ENCODE data around the gene MYL12A. TPM values are rescaled to one million over a fixed set of nuclear protein-coding genes. Genes with fewer than 3 reads are reported as not detected.

The MYL12A gene
- total and polyA plus RNA-seq, 2 of the 13 experiments (the other 11 are each of a cell fraction or from before 2014, with no cell fraction given) = 261 to 277 TPM

DNA sequence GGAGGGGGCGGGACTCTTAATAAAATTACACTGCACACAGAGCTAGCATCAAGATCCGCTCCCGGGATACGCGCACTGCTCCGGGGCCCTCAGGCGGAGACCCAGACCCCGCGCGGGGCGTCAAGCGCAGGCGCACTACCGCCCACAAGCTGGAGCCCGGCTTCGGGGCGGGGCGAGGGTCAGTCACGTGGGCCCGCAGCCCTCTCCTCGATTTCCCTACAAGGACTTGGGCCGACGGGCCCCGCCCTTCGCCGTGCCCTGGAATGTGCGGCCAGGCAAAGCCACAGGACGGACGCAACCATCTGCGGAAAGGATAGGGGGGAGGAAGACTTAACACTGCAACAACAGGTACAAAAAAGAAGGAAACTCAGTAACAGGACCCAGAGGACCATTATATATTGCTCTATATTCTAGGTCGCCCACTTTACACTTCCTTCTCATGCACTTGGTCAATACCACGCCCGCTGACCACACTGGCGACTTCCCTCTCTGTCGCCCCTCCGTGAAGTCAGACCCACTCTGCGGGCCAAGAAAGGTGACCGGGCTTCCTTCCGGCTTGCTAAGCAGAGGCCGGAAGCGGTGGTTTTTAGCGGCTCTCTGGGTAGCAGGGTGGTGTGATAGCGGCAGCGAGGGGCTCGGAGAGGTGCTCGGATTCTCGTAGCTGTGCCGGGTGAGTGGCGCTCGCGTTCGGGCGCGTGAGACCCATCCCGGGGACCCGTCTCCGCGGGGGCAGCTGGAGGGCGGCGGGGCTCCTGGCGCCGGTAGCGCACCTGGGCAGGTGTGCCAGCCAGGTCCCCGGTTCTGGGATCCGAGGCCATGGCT lies at the start of gene MYL12A (continued):
- TF ChIP-seq SOX13 (IDR thresholded peaks at IDR 0.05) = no peak
- TF ChIP-seq SOX13 (CRISPR knock-in tag; conservative IDR thresholded peaks at IDR 0.05 in 1 of 2, IDR thresholded peaks at IDR 0.05 in 1 of 2) = no peak
- TF ChIP-seq ZNF446 (CRISPR knock-in tag; IDR thresholded peaks at IDR 0.05) = no peak
- TF ChIP-seq, protein P1, sequence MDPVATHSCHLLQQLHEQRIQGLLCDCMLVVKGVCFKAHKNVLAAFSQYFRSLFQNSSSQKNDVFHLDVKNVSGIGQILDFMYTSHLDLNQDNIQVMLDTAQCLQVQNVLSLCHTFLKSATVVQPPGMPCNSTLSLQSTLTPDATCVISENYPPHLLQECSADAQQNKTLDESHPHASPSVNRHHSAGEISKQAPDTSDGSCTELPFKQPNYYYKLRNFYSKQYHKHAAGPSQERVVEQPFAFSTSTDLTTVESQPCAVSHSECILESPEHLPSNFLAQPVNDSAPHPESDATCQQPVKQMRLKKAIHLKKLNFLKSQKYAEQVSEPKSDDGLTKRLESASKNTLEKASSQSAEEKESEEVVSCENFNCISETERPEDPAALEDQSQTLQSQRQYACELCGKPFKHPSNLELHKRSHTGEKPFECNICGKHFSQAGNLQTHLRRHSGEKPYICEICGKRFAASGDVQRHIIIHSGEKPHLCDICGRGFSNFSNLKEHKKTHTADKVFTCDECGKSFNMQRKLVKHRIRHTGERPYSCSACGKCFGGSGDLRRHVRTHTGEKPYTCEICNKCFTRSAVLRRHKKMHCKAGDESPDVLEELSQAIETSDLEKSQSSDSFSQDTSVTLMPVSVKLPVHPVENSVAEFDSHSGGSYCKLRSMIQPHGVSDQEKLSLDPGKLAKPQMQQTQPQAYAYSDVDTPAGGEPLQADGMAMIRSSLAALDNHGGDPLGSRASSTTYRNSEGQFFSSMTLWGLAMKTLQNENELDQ (CRISPR knock-in tag; IDR thresholded peaks at IDR 0.05; ENCODE audit: borderline replicate concordance) = no peak
- peak; percentile 63; the same call in 1 of the 2 replicates for TF ChIP-seq ZNF33A (CRISPR knock-in tag; IDR thresholded peaks at IDR 0.05; ENCODE audit: borderline replicate concordance)
- no peak for TF ChIP-seq ZNF781 (CRISPR knock-in tag; IDR thresholded peaks at IDR 0.05; ENCODE audit: borderline replicate concordance, not compliant biosample characterization)
- no peak for TF ChIP-seq ZNF326 (CRISPR knock-in tag; IDR thresholded peaks at IDR 0.05; ENCODE audit: borderline replicate concordance)
- TF ChIP-seq KLF11 (CRISPR knock-in tag; IDR thresholded peaks at IDR 0.05) = peak; percentile 45
- TF ChIP-seq, protein P2, sequence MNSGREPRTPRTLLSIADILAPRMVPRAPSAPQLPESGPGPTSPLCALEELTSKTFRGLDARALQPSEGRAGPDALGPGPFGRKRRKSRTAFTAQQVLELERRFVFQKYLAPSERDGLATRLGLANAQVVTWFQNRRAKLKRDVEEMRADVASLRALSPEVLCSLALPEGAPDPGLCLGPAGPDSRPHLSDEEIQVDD (CRISPR knock-in tag; IDR thresholded peaks at IDR 0.05; ENCODE audit: borderline replicate concordance) = no peak
- TF ChIP-seq, protein P3, sequence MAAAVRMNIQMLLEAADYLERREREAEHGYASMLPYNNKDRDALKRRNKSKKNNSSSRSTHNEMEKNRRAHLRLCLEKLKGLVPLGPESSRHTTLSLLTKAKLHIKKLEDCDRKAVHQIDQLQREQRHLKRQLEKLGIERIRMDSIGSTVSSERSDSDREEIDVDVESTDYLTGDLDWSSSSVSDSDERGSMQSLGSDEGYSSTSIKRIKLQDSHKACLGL (CRISPR knock-in tag; IDR thresholded peaks at IDR 0.05) = peak; percentile 26; the same call in 1 of the 2 replicates
- TF ChIP-seq, protein P4, sequence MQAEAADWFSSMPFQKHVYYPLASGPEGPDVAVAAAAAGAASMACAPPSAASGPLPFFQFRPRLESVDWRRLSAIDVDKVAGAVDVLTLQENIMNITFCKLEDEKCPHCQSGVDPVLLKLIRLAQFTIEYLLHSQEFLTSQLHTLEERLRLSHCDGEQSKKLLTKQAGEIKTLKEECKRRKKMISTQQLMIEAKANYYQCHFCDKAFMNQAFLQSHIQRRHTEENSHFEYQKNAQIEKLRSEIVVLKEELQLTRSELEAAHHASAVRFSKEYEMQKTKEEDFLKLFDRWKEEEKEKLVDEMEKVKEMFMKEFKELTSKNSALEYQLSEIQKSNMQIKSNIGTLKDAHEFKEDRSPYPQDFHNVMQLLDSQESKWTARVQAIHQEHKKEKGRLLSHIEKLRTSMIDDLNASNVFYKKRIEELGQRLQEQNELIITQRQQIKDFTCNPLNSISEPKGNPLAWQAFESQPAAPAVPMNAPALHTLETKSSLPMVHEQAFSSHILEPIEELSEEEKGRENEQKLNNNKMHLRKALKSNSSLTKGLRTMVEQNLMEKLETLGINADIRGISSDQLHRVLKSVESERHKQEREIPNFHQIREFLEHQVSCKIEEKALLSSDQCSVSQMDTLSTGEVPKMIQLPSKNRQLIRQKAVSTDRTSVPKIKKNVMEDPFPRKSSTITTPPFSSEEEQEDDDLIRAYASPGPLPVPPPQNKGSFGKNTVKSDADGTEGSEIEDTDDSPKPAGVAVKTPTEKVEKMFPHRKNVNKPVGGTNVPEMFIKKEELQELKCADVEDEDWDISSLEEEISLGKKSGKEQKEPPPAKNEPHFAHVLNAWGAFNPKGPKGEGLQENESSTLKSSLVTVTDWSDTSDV (CRISPR knock-in tag; IDR thresholded peaks at IDR 0.05) = no peak
- TF ChIP-seq CENPT (CRISPR knock-in tag; IDR thresholded peaks at IDR 0.05; ENCODE audit: low read depth) = no peak
- TF ChIP-seq ZNF224 (CRISPR knock-in tag; IDR thresholded peaks at IDR 0.05) = no peak
- TF ChIP-seq FIP1L1 (IDR thresholded peaks at IDR 0.05; ENCODE audit: borderline replicate concordance, insufficient read depth, low read depth, low read length) = no peak
- no peak for TF ChIP-seq HMGA1 (CRISPR knock-in tag; conservative IDR thresholded peaks at IDR 0.05)
- TF ChIP-seq NR2C2 (CRISPR knock-in tag; IDR thresholded peaks at IDR 0.05; ENCODE audit: borderline replicate concordance) = peak; percentile 70
- 0 out of 2 replicates have a peak, but pooled peaks have one; percentile 5 for TF ChIP-seq ZNF746 (CRISPR knock-in tag; IDR thresholded peaks at IDR 0.05)
- TF ChIP-seq, protein P5, sequence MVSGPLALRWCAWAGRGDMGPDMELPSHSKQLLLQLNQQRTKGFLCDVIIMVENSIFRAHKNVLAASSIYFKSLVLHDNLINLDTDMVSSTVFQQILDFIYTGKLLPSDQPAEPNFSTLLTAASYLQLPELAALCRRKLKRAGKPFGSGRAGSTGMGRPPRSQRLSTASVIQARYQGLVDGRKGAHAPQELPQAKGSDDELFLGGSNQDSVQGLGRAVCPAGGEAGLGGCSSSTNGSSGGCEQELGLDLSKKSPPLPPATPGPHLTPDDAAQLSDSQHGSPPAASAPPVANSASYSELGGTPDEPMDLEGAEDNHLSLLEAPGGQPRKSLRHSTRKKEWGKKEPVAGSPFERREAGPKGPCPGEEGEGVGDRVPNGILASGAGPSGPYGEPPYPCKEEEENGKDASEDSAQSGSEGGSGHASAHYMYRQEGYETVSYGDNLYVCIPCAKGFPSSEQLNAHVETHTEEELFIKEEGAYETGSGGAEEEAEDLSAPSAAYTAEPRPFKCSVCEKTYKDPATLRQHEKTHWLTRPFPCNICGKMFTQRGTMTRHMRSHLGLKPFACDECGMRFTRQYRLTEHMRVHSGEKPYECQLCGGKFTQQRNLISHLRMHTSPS (CRISPR knock-in tag; IDR thresholded peaks at IDR 0.05; ENCODE audit: low read depth) = 0 out of 2 replicates have a peak, but pooled peaks have one; percentile 25
- TF ChIP-seq PHF5A (CRISPR knock-in tag; IDR thresholded peaks at IDR 0.05; ENCODE audit: low read depth, unreplicated experiment) = peak; percentile 67
- peak; percentile 74 for TF ChIP-seq GABPA (IDR thresholded peaks at IDR 0.05; ENCODE audit: low read depth, low read length)
- TF ChIP-seq GABPA (CRISPR knock-in tag; IDR thresholded peaks at IDR 0.05; ENCODE audit: low read depth) = peak; percentile 93
